HG02610 (cell line): Measurements from ENCODE around the gene RDH13.
"Not testable (repeated sequence)": the region's sequence is repeated elsewhere in the genome, so short reads cannot be mapped to it uniquely, and the experiment has no call there.

Experiments used
- ATAC-seq: cut with Tn5 transposase; IDR thresholded peaks from one replicate; pipeline ENCODE4 v1.9.1; 2021; ENCODE audit warnings: mild to moderate bottlenecking, moderate library complexity; ENCODE audit not compliant: unreplicated experiment

Gene RDH13

DNA sequence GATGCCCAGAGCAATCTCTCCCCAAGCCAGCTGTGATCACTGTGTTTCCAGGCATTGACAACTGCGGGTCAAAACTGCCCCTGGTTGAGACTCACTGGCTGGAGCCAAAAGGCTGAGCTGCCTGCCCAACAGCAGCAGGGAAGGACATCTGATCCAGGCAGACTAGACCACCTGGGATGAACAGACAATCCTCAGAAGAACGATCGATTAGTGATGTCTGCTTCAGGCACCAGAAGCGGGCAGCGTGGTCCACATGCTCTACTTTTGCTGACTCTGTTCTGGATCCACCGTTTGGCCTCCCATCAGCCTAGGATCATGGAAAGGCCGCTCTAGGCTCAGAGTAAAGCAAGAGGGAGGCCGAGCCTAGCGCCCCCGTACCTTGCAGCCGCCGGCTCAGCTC lies 15.0 kb downstream of the RDH13 start:
- ATAC-seq: no peak

DNA sequence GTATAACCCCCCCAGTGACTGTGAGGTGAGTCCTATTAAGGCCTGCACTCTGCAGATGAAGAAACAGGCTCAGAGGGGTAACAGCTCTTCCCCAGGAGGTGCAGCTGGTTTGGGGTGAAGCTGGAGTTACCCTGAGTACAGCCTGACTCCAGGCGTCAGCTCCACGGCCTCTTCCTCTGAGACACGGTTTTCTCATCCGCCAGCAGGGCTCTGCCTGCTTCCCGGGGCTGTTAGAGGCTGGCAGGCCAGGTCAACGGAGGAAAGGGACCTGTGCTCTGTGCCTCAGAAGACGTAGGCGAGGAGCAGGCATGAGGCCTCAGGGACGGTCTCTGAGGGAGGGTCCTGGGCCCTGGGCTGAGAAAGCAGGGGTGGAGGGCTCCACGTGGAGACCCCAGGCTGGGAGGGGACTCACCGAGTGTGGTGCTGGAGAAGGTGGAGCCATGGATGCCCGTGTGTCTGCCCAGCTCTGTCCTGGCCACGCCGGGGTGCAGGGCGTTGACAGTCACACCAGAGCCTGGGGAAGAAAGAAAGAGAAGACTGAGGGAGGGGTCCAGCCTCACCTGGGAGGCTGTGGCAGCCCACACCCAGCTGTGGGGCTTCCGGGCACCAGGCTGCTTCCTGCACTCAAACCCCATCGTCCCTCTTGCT lies 15.8 kb downstream of the RDH13 start:
- ATAC-seq: no peak

DNA sequence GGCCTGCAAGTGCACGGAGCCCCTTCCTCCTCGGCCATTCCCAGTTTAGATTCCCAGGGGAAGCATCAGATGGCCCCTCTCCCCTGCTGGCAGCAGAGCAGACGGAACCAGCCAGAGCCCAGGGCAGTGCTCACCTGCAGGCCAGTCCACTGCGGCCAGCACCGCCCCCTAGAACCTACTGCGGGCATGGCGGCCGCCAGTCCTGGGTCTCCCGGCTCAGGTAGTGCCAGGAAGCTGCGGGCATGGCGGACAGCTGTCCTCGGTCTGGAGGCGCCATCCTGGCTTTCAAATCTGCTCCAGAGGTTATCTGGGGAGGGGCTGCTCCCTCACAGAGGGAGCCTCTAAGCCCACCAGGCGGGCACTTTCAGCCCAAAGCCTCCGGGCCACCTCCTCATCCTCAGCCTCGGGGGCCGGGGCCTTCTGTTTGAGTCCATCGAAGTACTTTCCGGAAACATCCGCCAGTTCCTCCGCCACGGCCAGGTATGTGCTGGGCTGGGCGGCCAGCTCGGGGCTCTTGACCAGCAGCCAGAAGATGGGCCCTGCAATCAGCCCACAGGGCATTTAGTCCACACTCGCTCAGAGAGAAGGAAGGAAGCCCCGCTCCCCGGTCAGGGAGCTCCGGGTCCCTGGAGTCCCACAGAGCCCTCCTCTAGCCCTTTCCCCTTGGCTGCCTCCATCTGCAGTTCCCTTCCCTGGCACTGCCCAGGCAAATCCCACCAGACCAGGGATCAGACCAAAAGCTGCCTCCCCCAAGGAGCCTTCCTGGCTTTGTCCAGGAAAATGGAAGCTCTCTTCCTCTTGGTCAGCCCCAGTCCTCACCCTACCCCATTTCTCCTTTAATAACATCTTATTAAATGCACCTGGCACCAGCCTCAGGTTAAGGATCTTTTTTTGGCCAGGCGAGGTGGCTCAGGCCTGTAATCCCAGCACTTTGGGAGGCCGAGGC lies 17.9 kb downstream of the RDH13 start:
- no peak for ATAC-seq

DNA sequence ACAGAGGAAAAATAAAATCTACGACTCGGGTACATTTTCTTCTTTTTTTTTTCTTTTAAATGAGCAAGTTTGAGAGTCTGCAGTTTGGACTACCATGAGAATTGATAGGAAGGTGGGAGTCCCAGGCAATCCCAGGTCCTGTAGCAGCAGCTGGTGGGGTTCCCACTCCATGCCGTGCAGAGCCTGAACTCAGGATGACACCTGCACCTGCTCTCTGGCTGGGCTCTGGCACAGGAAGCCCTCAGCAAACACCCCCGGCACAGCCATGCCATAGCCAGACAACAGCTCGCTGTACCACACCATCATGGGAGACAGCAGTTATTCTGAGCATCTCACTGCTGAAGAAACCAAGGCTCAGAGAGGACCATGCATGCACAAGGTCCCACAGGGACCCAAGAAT lies 18.7 kb downstream of the RDH13 start:
- ATAC-seq: no peak

DNA sequence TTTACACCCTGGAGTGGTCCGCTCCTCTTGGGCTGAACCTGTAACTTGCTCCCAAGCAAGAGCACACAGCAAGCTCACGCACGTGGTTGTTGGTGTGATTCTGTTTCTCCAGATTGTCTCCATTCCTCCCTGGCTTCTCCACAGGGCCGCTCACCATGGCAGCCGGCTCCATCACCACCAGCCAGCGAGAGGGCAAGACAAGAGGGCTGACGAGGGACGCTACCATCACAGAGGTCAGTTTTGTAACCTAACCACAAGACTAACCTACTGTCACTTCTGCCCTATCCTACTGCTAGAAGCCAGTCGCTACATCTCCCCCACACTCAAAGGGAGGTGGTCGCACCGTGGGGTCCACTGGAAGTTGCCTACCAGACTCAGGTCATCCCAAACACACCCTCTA lies 20.3 kb downstream of the RDH13 start:
- no peak for ATAC-seq

DNA sequence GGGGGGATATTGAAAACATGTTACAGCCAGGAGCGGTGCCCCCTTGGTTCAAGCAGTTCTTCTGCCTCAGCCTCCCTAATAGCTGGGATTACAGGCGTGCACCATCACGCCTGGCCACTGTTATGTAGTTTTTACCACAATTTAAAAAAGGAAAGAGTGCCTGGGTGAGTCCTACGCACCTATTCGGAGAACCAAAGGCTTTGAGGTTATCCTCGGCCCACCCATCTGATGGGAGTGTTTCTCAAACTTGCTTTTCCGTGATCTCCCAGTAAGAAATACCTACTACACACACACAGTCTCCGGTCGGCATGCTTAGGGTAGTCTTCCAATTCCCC lies 20.6 kb downstream of the RDH13 start:
- ATAC-seq: no peak

DNA sequence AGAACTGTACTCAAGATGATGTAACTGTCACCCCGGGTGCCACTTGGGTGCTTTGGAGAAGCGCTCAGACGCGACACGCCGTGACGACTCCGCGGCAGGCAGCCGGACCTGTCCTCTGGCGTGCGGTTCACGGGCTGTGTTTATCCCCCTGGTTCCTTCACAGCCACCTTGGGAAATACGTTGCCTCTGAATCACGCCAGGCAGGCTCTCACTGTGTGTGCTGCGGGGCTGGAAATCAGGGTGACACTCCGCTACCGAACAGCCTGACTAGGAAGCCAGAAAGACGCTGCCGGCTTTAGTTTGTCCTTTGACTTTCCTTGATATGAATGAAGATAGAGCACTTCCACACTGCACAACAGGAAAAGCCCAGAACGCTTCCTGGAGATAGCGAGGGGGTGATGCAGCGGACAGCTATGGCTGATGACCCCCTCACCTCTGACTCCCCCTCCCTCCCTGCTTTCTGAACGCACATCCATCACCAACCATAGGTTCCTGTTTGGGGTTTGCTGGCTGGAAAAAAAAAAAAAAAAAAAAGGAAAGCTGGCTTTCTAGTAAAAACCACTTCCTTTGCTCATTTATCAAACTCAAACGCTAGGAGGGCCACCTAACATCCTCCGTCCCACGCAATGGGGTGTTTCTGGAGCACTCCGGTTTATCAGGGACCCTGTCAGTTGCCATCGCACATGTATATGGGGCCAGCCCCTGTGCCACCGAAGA lies 21.2 kb downstream of the RDH13 start:
- ATAC-seq: no peak

DNA sequence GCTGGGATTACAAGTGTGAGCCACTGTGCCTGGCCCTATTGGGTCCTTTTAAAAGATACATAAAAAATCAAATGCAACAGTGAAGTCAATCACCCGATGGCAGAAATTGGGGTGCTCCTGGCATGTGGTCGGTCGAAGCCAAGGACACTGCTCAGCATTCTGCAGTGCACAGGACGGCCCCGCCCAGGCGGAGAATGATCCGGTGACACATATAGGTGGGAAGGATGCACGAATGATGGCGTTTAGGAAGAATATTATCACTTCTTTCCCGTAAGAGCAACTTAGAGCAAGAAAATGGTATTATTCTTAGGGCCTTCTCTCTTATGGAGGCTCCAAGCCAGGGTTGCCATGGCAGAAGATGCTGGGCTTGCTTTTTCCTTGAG lies 21.7 kb downstream of the RDH13 start:
- ATAC-seq: no peak

DNA sequence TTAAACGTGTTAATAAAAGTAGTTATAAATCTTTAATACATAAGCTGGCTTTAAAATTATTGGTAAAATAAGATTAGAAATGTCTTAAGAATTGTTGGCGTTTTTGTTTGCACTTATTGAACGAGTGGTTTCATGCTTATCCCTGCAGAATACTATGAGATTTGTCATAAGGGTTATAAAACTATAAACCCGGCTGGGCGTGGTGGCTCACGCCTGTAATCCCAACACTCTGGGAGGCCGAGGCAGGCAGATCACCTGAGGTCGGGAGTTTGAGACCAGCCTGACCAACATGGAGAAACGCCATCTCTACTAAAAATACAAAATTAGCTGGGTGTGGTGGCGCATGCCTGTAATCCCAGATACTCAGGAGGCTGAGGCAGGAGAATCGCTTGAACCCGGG lies 22.3 kb downstream of the RDH13 start:
- ATAC-seq: not testable (repeated sequence)

DNA sequence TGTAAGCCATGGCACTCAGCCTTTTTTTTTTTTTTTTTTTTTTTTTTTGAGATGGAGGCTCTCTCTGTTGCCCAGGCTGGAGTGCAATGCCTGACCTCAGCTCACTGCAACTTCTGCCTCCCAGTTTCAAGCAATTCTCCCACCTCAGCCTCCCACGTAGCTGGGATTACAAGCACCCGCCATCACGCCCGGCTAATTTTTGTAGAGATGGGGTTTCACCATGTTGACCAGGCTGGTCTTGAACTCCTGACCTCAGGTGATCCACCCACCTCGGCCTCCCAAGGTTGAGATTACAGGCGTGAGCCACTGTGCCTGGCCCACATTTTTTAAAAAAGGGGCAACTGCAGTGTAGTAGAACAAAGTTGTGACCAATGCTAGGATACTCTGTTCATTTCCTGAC lies 25.3 kb downstream of the RDH13 start:
- ATAC-seq: not testable (repeated sequence)

DNA sequence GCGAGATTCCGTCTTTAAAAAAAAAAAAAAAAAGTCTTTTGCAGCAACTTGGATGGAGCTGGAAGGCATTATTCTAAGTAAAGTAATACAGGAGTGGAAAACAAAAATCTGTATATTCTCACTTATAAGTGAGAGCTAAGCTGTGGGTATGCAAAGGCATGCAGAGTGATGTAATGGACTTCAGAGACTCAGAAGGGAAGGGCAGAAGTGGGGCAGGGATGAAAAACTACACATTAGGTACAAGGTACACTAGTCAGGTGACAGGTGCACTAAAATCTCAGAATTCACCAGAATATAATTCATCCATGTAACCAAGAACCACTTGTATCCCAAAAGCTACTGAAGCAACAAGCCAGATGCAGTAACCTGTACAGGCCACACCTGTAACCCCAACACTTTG lies 26.9 kb downstream of the RDH13 start:
- no peak for ATAC-seq

DNA sequence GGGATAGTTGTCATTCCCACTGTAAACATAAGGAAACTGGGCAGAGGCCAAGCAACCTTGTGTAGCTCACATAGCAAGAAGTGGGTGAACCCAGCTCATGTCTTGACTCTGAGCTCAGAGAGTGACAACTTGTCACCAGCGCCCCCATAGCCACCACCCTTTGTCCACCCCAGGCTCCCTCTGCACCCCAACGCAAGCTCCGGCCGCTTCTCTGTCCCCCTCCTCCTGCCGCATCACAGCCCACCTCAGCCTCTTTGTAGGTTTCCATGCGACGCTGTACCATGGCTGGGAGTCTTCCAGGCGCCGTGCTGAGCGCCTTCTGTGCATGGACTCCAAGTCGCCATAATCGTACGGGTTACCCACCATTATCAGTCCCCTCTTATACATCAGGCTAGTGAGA lies 28.2 kb downstream of the RDH13 start:
- no peak for ATAC-seq

DNA sequence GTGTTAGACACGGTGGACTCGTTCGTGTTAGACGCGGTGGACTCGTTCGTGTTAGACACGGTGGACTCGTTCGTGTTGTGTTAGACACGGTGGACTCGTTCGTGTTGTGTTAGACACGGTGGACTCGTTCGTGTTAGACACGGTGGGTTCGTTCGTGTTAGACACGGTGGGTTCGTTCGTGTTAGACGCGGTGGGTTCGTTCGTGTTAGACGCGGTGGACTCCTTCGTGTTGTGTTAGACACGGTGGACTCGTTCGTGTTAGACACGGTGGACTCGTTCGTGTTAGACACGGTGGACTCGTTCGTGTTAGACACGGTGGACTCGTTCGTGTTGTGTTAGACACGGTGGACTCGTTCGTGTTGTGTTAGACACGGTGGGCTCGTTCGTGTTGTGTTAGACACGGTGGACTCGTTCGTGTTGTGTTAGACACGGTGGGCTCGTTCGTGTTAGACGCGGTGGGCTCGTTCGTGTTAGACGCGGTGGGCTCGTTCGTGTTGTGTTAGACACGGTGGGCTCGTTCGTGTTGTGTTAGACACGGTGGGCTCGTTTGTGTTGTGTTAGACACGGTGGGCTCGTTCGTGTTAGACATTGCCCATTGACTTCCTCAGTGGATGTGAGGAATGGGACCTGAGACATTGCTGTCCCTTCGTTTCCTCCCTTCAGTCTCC lies 29.8 kb downstream of the RDH13 start:
- not testable (repeated sequence) for ATAC-seq

DNA sequence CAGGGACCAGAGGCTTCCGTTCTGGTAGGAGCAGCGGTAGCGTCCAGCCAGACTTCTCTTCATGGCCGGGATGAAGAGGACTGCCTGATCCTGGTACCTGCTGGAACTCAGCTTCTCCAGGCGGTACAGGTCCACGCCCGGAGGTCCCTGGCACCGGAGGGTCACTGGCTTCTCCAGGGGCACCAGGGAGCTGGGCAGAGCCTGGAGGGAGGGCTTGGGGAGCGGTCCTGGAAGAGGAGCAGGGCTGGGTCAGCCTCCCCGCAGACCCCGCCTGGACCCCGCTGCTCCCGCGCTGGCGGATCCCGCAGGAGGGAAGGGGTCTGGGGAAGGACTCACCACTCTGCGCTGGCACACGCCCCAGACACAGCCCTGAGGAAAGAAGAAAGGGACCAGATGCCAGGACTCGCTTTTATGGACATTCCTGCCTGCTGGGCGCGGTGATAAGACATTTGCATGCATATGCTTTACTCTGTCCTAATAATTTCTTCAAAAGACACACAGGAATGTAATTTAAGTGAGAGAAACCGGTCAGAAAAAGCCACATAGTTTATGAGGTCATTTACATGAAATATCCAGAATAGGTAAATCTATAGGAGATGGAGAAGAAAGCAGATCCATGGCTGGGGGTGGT lies 30.7 kb downstream of the RDH13 start:
- ATAC-seq: no peak

DNA sequence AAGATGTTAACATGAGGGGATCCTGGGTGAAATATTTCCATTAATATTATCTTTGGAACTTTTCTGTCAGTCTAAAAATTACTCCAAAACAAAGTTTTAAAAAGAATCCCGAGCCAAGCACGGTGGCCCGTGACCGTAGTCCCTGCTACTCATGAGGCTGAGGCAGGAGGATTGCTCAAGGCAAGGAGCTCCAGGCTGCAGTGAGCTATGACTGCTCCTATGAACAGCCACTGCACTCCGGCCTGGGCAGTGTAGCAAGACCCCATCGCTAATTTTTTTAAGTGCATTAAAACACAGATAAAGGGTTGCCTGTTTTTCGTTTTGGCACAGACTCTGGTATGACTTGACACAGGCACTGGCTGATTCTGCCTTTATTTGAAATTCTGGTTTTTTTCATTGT lies 31.8 kb downstream of the RDH13 start:
- ATAC-seq: no peak

DNA sequence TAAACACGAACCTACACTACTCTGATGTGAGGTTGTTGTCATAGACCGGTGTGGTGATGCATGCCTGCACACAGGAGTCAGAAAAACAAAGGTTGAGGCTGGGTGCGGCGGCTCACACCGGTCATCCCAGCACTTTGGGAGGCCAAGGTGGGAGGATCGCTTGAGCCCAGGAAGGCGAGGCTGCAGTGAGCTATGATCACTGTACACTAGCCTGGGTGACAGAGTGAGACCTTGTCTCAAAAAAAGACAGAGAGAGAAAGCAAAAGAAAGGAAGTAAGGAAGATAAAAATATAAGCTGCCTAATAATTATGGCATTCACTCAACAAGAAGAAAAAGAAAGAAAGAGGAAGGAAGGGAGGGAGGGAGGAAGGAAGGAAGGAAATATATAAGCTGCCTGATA lies 34.2 kb downstream of the RDH13 start:
- ATAC-seq: no peak

DNA sequence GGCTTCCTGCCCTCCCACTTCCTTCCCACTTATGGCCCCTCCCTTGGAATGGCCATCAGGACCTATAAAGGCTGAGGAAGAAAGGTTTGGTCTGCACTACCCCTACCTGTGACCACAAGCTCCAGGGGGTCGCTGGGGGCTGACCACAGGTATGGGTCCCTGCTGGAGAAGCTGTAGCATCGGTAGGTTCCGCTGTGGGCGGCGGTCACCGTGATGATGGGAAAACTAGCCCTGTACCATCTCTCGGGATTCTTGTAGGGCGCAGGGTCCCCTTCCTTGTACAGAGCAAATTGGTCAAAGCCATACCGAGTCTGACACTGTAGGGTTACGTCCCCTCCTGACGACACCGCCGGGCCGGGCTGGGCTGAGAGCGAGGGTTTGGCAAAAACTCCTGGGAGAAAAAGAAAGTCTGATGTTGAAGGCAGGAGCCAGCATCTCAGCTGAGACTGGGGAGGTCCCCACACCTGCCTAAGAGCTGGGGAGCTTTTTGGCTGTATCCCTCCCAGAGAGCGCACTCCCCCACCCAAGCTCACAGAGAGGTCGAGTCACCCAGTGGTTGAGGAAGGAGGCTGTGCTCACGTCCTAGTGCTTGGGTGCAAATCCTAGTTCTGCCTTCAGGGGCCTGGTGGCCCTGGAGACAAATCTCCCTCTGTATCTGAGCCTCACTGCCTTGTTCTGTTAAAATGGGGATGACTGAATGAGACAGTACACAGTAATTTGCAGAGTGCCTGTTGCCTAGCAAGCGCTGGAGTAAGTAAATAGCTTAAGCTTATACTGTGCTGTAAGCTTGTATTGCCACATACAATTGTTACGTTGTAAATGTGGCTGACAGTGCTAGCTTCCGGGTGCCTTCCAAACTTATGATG lies 35.2 kb downstream of the RDH13 start:
- no peak for ATAC-seq

DNA sequence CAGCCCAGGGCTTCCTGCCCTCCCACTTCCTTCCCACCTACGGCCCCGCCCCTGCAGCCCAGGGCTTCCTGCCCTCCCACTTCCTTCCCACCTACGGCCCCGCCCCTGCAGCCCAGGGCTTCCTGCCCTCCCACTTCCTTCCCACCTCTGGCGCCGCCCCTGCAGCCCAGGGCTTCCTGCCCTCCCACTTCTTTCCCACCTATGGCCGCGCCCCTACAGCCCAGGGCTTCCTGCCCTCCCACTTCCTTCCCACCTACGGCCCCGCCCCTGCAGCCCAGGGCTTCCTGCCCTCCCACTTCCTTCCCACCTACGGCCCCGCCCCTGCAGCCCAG lies 35.8 kb downstream of the RDH13 start:
- ATAC-seq: not testable (repeated sequence)

DNA sequence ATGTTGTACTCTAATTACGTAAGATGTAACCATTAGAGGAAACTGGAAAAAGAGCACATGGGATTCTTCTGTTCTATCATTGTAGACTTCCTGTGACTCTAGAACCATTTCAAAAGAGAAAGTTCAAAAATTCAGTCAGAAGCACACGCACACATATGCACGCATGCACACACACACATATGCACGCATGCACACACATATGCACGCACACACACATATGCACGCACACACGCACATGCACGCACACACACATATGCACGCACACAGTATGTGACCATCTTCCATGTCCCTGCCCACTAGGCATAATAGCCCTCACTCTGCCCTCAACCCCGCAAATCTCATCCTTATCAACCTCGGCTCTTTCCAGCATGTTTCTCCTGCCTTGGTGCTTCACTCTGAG lies 38.8 kb downstream of the RDH13 start:
- no peak for ATAC-seq

DNA sequence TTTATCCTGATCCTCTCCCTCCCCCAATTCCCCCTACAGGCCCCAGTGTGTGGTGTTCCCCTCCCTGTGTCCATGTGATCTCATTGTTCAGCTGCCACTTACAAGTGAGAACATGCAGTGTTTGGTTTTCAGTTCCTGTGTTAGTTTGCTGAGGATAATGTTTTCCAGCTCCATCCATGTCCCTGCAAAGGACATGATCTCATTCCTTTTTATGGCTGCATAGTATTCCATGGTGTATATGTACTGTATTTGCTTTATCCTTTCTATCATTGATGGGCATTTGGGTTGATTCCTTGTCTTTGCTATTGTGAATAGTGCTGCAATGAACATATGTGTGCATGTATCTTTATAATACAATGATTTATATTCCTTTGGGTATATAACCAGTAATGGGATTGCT lies 42.6 kb downstream of the RDH13 start:
- ATAC-seq: not testable (repeated sequence)
